GM19025 (cell line): ENCODE results near the gene SDR39U1.

ENCODE experiments used
- ATAC-seq: cut with Tn5 transposase; IDR thresholded peaks from one replicate; pipeline ENCODE4 v1.9.1; 2021; ENCODE audit warnings: mild to moderate bottlenecking, low read depth, moderate library complexity; ENCODE audit not compliant: unreplicated experiment

SDR39U1 gene

DNA sequence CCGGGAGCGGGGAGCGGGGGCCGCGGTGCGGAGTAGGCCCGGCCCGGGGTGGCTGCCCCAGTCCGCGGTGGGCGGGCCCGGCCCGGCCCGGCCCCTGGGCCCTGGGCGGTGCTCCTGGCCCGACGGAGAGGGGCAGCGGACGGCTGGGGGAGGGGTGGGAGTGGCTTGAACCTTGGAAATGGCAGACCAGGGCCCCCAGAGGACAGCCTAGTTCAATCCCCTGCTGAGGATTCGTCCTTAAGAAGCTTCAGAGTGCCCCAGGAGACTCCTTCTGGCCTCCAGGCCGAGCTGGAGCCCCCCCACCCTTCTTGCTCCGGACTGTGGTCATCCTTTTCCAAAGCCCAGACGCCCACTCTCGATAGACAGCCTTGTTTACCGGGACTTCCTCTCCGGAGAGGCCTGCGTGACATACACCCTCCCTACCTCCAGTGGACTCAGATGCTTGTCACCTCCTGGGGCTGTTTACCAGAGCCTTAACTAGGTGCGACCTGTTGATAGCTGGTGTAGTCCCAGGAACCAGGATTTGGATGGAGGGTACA is 12.4 kb downstream of the SDR39U1 start:
- ATAC-seq = peak; percentile 71

DNA sequence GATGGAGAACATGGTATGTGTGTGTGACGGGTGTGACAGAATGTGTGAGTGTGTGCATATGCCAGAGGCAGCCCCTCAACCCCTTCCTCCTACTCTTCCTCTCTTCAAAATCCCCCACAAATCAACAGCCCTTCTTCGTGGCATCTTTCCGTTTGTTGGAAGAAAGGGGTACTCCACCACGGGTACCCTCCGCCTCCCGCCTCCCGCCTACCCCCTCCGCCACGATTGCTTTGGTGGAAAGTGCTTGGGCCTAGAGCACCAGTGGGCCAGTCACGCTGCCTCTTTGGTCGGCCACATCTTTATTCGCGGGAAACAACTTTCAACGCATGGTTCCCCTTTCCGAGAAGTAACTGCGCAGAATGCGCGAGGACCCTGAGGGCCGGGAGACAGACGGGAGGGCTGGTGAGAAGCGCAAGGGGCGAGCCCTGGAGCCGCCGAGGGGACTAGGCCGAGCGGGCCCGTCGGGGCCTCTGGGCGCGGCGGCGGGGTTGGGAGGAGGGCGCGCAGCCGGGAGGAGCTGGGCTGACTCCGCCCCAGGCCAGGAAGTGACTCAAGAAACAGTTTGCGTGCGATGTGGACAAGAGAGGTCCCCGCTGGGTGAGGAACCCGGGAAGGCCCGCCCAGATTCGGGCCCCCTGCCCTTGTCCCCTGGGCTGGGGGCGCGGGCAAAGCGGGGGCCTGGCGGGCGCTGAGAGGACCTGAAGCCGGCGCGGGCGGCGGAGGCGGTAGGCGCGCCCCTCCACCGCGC is 13.0 kb downstream of the SDR39U1 start, which contains the start of the genes CBLN3 and KHNYN:
CBLN3 (minus strand) TSS at position 274 of the 748 bp plus-strand sequence. CDS start 614 bp downstream, outside the sequence.
KHNYN (plus strand) TSS at position 560 of the 748 bp plus-strand sequence. CDS start 777 bp downstream, outside the sequence.
- peak; percentile 83 for ATAC-seq

DNA sequence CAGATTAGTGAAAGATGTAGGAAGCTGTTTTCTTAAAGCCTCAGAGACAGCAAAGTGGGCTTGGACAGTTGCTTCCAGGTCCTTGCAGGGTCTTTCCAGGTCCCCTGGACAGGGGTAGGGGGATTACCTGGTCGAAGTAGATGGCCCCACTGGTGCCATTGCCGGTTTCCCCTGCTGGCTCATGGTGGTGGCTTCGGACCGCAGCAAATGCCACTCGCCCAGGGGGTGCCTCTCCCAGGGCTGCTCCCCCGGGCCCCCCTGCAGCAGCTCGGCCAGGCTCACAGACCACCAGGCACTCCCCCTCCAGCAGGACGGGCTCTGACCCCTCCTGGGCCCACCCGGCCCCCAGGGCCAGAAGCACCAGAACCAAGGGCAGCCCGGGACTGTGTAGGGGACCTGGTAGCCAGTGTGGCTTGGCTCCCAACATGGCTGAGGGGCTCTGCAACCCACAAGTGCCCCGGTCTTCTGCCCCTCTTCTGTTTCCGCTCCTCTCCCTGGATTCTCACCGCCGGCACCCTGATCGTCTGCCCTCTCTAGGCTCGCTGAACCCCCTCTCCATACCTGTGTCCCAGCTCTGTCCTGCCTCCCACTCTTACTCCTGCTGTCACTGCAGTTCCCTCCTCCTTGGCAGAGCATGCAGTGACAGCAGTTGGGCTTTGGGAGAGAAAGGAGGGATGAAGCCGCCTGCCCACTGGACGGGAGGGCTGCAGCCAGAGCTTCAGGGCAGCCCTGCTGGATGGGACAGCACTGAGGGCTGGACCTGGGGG is 13.8 kb downstream of the SDR39U1 start:
- ATAC-seq = no peak

DNA sequence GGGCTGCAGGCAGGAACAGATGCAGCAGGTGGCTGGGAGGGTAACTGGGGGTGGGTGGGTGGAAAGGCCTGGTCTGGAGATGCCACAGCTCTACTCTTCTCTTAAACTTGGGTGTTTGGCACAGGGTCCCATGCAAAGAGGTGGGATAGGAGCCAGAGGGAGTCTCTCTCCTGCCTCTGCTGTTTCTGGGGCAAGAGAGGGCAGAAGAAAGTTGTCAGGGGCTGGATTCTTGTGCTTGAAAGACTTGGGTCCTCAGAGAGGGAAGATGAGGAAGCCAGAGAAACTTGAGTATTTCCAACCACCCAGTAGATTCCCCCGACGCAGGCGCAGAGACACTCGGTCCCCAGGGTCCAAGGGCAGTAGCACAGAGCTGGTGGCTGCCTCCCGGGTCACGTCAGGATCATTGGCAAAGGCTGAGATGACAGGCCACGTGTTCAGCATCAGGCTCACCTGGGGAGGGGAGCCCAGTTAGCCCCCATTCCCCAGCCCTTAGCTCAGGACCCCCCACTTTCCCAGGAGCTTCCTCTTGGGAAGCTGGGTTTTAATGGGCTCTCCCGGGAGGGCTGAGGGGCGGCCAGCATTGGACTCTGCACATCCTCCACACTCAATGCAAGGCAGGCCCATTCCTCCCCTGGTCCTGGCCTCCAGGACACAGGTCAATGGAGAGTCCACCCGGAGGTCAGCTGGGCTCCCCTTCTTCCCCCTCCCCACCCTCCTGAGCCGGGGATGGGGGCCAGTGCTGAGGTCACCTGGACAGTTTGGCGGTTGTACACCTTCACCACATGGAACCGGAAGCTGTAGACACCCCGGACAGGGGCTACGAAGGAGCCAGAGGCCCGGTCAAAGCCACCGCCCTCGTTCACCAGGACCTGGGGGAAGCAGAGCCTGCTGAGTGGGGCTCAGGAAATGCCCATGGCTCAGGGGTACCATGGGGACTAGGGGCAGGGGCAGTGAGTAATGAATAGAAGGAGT is 14.8 kb downstream of the SDR39U1 start:
- no peak for ATAC-seq

DNA sequence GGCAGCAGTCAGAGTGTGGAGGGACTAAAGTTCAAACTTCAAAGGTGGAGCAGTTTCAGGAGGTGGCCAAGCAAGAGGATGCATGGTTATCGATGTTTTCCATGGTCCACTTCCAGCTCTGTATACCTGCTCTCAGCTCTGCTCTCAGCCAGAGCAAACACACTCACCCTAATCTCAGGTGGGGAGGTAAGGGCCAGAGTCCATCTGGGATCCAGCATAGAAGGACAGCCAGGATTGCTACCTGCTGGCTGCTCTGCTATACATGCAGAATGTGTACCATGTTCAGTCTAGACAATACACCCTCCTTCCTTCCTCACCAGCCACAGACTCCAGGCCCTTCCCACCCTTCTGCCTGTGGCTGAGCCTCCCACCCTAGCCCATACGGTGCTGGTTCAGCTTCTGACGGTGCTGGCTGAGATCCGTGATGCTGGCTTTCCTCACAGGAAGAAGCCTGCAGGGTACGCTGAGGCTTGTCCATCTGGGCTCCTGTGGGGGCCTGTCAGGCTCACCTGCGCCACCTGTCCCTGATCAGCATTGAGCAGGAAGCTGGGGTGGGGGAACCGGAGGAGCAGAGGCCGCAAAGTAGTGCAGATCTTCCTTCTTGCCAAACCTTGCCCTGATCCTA is 15.6 kb downstream of the SDR39U1 start:
- no peak for ATAC-seq

DNA sequence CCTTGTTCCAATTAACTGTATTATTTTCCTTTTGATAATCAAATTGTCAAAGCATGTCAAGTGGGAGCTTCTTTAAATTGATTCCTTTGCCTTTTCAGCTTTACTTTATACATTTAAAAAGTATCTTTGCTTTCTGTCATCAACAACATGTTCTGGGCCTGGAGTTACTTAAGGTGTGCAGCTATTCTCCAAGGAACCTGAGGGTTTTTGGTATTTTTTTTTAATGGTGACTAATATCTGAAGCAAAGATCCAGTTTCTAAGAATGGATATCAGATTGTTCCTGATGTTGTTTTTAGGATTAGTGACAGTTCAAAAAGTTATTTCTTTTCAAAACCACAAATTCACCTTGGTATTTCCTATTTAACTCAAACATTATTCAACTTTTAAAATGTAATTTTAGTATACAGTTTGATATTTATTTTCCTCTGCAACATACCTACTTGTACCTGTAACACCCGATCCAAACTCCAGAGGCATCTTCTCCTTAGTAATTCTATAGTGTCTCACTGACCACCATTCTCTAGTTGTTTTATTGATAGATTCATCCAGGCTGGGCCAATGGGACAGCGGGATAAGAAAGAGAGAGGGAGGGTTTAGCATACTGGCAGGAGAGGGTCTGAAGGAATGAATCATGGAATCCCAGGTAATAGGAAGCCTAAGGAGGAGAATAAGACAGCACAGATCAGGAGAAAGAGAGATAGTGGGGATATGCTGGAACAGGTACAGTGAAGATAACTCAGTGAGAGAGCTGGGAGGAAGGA is 16.2 kb downstream of the SDR39U1 start:
- ATAC-seq = no peak

DNA sequence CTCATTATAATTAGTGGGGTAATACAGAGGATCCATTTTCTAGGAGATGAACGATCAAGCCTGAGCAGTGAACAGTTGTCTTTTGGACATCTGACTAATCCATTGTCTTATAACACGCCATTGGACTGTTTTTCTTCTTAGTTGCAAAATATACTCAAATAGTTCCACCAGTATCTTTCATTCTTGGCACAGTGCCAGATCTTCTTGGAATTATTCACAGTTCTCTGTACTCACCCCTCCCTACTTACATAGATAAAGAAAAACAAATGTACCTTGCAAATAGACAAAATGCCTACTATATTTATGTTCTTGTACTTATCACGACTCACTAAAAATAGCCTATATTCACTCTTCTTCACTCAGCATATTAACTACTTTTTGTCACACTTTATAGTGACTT is 16.9 kb downstream of the SDR39U1 start:
- ATAC-seq = no peak

DNA sequence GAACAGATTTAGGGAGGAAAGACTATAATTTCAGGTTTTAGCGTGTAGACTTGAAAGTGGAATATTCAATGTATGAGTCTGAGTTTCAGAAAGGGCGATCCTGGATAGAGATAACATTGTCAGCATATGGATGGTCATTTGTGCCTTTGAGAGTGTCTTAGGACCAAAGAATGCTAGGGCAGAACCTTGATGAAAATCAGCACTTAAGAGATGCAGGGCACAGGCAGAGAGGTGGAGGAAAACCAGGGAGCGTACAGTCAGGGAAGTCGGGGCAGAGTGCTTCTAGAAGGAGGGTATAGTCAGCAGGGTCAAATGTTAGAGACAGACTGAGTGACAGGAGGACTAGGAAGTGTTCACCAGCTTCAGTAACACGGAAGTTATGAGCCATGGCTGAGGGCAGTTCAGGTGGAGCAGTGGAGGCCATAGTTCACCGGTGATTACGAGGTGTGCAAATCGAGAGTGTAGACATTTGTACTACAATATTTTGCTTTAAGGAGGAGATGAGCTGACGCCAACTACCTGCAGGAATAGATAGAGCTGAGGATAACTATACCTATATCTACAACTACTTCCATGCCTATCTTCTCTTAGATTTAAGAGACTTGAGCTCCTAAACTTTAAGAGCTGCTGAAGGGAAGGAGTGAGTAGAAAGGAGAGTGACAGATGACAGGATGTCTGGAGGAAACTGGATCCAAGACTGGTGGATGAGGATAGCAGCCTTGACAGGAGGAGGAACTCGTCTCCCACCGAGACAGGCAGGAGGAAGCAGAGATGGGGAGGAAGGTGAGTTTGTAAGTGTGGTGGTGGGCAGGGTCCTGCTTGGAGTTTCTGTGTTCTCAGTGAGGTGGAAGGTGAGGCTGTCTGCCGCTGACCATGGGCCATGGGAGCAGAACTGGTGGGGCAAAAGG is 19.6 kb downstream of the SDR39U1 start:
- ATAC-seq = no peak

DNA sequence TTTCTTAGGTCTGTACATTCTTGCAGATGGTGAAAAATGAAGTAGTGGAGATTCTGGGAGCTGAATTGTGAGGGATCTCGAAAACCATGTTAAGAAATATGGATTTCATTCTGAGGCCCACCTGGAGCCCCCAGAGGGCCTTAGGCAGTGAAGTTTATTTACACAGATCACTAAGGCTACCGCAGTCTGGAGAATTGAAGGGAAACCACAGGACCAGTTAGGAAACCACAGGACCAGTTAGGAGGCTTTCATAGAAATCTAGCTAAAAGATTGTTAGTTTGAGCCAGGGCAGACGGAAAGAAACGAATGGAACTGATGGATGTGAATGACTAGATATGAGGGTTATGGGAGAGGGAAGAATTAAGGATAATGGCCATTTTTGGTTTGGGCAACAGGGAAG is 20.3 kb downstream of the SDR39U1 start:
- ATAC-seq = no peak

DNA sequence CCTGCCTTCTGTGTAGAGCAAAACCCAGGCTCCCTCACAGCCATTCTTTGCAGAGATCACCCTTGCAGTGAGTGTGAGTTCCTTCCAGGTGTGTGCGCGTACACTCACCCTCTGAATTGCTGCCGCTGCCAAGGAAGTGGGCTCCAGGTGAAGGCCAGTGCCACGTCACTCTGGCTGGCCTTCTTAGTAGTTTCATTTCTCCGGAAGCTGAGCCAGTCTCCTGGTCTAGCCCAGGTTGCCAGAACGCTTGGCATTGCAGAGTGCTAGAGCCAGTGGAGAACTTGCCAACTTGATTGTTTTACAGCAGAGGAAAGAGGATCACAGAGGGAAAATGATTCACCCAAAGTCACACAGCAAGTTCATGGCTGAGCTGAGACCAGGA is 24.1 kb downstream of the SDR39U1 start:
- ATAC-seq = no peak

DNA sequence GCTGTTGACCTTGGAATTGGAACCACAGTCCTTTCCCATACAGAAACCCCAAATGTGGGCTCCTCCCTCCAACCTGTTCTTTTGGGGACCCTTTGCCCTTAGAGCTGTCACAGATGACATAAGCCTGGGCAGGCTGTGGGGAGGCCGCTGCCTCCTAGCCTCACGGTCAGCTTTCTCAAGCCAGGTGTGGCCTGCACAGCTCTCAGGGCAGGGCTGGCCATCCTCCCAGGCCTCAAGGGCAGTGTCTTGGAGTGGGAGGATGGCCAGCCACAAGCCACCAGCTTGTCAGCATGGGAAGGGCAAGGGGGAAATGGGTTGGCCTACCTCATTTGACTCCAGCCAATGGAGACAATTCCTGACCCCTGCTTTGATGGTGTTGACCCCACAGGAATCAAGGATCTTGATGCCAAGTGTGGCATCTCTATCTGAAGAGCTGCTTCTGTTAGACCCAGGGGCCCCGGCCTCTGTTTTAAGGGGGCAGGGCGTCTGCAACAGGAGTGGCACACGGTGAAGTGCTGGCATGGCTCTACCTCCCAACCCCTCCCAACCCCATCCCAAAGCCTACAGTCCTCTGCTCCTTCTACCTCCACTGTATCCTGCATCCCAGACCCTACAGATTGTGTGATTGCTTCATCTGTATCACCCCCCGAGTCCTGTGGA is 24.6 kb downstream of the SDR39U1 start:
- no peak for ATAC-seq

DNA sequence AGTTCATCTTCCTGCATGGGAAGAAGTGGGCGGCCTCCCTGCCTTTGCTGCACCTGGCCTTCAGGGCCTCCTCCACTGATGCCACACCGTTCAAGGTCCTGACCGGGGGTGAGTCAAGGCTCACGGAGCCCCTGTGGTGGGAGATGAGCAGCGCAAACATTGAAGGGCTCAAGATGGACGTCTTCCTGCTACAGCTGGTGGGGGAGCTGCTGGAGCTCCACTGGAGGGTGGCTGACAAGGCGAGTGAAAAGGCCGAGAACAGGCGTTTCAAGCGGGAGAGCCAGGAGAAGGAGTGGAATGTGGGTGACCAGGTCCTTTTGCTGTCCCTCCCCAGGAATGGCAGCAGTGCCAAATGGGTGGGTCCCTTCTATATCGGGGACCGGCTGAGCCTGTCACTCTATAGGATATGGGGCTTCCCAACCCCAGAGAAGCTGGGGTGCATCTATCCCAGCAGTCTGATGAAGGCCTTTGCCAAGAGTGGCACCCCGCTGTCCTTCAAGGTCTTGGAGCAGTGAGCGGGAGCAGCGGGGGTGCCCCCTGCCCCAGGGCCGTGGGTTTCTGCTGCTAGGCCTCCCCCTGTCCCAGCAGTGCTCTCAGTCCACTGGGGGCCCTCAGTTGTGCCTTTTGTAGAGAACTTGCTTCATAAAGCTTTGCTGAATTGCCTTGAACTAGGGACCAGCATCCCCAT is 25.5 kb downstream of the SDR39U1 start:
- no peak for ATAC-seq

DNA sequence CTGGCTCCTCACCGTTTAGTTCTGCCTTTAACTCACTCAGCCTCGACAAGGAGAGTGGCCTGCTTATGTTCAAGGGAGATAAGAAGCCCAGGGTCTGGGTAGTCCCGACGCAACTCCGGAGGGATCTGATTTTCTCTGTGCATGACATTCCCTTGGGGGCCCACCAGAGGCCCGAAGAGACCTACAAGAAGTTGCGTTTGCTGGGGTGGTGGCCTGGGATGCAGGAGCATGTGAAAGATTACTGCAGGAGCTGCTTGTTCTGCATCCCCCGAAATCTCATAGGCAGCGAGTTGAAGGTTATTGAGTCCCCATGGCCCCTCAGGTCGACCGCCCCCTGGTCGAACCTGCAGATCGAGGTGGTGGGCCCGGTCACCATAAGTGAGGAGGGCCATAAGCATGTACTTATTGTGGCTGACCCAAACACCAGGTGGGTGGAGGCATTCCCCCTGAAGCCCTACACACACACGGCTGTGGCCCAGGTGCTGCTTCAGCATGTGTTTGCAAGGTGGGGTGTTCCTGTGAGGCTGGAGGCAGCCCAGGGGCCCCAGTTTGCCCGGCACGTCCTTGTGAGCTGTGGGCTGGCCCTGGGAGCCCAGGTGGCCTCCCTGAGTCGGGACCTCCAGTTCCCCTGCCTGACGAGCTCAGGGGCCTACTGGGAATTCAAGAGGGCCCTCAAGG is 26.2 kb downstream of the SDR39U1 start:
- ATAC-seq = no peak

DNA sequence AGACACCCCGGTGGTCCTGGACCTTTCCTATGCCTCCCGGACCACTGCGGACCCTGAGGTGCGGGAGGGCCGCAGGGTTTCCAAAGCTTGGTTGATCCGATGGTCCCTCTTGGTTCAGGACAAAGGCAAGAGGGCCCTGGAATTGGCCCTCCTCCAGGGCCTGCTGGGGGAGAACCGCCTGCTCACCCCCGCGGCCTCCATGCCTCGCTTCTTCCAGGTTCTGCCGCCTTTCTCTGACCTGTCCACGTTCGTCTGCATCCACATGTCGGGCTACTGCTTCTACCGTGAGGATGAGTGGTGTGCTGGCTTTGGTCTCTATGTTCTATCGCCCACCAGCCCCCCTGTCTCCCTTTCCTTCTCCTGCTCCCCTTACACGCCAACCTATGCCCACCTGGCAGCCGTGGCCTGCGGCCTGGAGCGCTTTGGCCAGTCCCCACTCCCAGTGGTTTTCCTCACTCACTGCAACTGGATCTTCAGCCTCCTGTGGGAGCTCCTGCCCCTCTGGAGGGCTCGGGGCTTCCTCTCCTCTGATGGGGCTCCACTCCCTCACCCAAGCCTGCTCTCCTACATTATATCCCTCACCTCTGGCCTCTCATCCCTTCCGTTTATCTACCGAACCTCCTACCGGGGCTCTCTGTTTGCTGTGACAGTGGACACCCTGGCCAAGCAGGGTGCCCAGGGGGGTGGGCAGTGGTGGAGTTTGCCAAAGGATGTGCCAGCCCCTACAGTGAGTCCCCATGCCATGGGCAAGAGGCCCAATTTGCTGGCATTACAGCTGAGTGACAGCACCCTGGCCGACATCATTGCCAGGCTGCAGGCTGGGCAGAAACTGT is 26.9 kb downstream of the SDR39U1 start:
- ATAC-seq = no peak

DNA sequence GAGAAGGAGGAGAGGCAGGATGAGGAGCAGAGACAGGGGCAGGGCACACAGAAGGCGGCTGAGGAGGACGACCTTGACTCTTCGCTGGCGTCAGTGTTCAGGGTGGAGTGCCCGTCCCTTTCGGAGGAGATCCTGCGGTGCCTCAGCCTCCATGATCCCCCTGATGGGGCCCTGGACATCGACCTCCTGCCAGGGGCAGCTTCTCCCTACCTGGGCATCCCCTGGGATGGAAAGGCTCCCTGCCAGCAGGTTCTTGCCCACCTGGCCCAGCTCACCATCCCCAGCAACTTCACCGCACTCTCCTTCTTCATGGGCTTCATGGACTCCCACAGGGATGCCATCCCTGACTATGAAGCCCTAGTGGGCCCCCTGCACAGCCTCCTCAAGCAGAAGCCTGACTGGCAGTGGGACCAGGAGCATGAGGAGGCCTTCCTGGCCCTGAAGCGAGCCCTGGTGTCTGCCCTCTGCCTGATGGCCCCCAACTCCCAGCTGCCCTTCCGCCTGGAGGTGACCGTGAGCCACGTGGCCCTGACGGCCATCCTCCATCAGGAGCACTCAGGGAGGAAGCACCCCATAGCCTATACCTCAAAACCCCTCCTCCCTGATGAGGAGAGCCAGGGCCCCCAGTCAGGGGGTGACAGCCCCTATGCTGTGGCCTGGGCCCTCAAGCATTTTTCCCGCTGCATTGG is 27.7 kb downstream of the SDR39U1 start:
- ATAC-seq = no peak
